GM12872 (cell line): ENCODE measurements around the gene SIAH2.
A peak's percentile ranks its signal among the peaks of the same experiment; 100 is the strongest.

Experiments
- TF ChIP-seq, protein P1 (sequence below): IDR thresholded peaks from 3 replicates; pipeline ENCODE4 v1.5.1; 2011; ENCODE audit warnings: low read depth, mild to moderate bottlenecking, low read length, moderate library complexity; ENCODE audit not compliant: insufficient read depth

Gene SIAH2

DNA sequence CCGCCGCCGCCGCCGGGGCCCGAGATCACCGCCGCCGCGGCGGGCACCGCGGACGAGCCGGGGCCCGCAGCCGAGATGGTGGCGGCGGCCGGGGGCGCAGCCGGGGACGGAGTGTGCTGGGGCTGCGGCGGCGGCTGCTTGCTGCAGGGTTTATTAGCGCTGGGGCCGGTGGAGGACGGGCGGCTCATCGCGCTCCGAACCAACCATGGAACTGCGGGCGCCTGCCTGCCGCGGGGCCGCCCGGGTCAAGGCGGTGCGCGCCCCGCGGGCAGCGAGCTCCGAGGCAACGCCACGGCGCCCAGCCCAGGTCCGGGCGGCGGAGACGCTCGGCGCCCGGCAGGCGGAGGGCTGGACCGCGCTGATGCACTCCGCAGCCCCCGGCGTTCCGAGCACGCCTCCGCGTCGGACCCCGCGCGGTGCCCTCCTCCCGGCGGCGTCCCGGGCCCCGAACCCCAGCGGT lies 277 bp downstream of the SIAH2 start:
- TF ChIP-seq, protein P1, sequence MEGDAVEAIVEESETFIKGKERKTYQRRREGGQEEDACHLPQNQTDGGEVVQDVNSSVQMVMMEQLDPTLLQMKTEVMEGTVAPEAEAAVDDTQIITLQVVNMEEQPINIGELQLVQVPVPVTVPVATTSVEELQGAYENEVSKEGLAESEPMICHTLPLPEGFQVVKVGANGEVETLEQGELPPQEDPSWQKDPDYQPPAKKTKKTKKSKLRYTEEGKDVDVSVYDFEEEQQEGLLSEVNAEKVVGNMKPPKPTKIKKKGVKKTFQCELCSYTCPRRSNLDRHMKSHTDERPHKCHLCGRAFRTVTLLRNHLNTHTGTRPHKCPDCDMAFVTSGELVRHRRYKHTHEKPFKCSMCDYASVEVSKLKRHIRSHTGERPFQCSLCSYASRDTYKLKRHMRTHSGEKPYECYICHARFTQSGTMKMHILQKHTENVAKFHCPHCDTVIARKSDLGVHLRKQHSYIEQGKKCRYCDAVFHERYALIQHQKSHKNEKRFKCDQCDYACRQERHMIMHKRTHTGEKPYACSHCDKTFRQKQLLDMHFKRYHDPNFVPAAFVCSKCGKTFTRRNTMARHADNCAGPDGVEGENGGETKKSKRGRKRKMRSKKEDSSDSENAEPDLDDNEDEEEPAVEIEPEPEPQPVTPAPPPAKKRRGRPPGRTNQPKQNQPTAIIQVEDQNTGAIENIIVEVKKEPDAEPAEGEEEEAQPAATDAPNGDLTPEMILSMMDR: no peak

DNA sequence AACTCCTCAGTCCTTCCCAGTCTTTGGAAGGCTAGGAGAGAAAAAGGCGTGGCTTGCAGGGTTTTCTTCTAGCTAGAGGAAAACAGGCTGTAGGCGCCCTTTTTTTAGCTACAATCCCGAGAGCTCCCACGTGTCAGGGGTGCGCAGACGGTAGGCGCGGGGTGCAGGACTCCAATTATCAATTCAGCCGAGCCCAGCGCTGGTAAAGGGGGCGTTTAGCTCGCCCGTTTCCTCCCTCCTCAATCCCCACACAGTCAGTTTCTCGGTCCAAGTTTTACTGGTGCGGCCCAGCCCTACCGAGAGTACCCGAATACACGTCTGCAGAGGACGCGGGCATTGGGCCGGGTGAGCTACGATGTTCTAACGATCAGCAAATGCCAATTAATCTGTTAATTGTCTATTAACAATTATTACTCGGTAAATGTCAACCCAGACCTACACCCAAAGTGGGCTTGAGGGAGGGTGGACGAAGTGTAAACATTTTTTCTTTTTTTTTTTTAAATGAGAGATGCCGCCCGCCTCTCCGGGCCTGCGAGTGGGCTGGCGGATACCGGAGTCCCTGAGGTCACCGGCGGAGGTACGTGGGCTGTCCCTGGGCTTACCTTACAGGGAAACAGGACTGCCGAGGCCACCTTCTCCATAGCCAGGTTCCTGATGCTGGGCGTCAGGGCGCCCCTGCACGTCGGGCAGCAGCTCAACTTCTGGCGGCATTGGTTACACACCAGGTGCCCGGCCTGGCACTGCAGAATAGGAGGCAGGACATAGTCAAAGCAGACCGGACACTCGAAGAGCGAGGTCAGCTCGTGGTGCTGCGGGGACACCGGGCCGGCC lies 923 bp downstream of the SIAH2 start:
- TF ChIP-seq, protein P1: no peak

DNA sequence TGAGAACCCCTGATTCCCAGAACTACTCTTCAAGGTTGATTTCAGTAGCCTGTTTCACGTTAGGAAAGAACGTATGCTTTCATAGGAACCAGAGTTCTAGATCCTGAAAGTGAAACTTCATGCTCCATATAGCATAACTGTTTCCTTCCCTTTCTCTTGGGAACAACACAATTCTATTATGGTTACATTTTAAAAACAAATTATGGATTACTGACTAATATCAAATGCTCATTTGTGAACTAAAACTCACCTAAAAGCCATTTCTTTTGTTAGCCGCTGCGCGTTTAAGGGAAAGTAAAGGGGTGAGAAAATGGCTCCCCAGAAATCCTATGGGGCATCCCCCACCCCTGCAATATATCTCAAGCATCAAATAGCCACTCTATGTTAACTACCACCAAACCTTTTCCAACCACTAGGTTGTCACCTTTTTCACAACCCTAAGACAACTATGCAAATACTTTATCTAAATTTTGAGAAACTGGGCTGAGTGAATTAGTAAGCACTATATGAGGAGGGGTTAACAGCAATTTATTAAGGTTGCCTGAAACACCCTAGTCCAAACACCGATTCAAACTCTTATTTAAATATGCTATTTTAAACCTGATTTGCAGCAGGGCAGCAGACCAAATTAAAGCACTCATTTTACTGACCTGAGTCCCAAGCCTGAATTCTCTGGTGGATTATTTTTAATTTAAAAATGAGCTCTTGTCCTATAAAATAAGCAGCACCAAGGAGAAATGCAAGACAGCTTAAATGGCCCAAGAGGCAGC lies 2.4 kb downstream of the SIAH2 start:
- TF ChIP-seq, protein P1: 0 out of 3 replicates have a peak, but pooled peaks have one; percentile 17

DNA sequence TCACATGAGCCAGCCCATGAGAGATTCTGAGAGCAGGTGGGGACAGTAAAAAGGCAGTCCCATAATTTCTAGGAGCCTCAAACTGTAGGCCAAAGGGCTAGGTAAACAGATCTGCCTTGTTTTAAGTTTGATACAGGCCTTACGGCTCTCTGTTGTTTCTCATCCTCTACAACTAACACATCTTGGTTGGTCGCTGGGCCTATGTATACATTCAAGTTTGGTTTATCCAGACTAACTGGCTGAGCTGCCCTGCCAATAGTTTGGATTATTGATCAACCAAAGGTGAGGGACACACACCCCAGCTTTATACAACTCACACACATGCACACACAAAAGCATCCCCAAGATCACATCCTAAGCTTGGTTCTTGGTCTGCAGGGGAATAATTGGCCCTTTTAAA lies 3.0 kb downstream of the SIAH2 start:
- TF ChIP-seq, protein P1: no peak

DNA sequence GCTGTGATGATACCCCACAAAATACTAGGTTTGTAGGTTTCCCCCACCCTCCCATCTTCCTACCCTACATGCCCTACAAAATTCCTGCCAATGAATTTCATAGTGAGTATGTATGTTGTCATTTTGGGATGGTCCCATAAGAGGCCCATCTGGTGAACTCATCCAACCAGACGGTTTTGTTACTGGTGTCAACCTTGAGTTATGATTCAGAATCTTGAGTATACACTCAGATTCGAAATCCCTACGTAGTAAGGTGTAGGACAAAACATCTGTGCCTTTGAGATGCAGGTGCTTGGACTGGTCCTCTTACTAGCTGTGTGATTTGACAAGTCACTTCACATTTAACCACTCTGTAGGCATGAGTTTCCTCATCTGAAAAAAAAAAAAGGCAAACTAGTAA lies 3.6 kb downstream of the SIAH2 start:
- TF ChIP-seq, protein P1: no peak

DNA sequence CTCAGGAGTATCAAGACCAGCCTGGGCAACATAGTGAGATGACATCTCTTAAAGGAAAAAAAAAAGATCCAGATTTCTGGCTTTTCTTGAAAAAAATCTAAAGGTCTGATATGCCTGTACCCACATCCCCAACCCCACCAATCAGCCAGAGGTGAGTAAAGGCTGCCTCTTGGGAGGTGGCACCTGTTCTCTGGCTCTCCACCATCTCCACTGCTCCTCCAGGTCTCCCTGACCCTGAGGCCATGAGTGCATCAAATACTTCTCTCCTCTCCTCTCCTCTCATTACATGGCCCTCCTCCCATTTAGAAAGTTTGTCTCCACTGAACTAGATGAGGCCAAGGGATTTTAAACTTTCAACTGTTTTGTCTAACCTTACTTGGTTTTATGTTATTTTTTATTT lies 5.2 kb downstream of the SIAH2 start:
- TF ChIP-seq, protein P1: no peak

DNA sequence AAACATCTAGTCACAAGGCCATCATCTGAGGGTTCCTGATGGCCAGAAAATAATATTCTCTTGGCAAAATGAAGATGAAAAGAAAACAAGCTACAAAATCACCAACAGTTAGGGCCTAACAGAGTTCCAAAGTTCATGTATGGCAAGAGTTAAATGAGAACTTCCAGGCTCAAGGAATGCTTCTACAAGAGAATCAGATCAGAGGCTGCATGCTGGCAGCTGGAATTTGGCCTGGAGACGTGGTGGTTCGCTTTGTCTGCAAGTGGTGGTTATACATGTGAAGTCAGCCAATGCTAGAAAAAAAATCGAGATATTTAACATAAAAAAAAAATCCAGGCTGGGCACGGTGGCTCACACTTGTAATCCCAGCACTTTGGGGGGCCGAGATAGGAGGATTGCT lies 5.6 kb downstream of the SIAH2 start:
- TF ChIP-seq, protein P1: no peak
